HG03135 (cell line): Measurements from ENCODE around the gene ANK2.

Experiments
- ATAC-seq: cut with Tn5 transposase; IDR thresholded peaks from one replicate; pipeline ENCODE4 v1.9.1; 2021; ENCODE audit warnings: mild to moderate bottlenecking, moderate library complexity; ENCODE audit not compliant: unreplicated experiment

ANK2 gene

GRCh38 chr4:113088050-113088449 lies 38.6 kb downstream of the ANK2 start:
- ATAC-seq, result no peak

GRCh38 chr4:113090954-113091353 lies 41.5 kb downstream of the ANK2 start:
- ATAC-seq, result no peak

- ATAC-seq, result no peak
Observed at GRCh38 chr4:113094331-113094730, 44.9 kb downstream of the ANK2 start.

GRCh38 chr4:113094802-113095201 lies 45.3 kb downstream of the ANK2 start:
- no peak for ATAC-seq

GRCh38 chr4:113101669-113102068 lies 52.2 kb downstream of the ANK2 start:
- ATAC-seq, result no peak

- ATAC-seq, result no peak
Observed at GRCh38 chr4:113103556-113103955, 54.1 kb downstream of the ANK2 start.

GRCh38 chr4:113106108-113106507 lies 56.7 kb downstream of the ANK2 start:
- ATAC-seq, result no peak

- no peak for ATAC-seq
Observed at GRCh38 chr4:113109106-113109718, 59.8 kb downstream of the ANK2 start.

GRCh38 chr4:113112338-113112978 lies 63.0 kb downstream of the ANK2 start:
- ATAC-seq, result no peak

- ATAC-seq, result no peak
Observed at GRCh38 chr4:113113151-113113550, 63.7 kb downstream of the ANK2 start.

- ATAC-seq, result no peak
Observed at GRCh38 chr4:113114884-113115283, 65.4 kb downstream of the ANK2 start.

- ATAC-seq, result no peak
Observed at GRCh38 chr4:113116414-113117357, 67.2 kb downstream of the ANK2 start.

- no peak for ATAC-seq
Observed at GRCh38 chr4:113117358-113117702, 67.9 kb downstream of the ANK2 start.

GRCh38 chr4:113122066-113122465 lies 72.6 kb downstream of the ANK2 start:
- no peak for ATAC-seq

- ATAC-seq, result no peak
Observed at GRCh38 chr4:113125418-113125817, 76.0 kb downstream of the ANK2 start.

- ATAC-seq, result no peak
Observed at GRCh38 chr4:113131136-113131535, 81.7 kb downstream of the ANK2 start.

- no peak for ATAC-seq
Observed at GRCh38 chr4:113131621-113132020, 82.2 kb downstream of the ANK2 start.

- ATAC-seq, result no peak
Observed at GRCh38 chr4:113141901-113142346, 92.5 kb downstream of the ANK2 start.

GRCh38 chr4:113142351-113142750 lies 92.9 kb downstream of the ANK2 start:
- no peak for ATAC-seq

GRCh38 chr4:113144091-113144490 lies 94.6 kb downstream of the ANK2 start:
- no peak for ATAC-seq

- no peak for ATAC-seq
Observed at GRCh38 chr4:113145147-113145518, 95.7 kb downstream of the ANK2 start.
